ENCODE measurements around the gene RAN.
A peak's percentile ranks its signal among the peaks of the same experiment; 100 is the strongest.

The RAN gene

DNA sequence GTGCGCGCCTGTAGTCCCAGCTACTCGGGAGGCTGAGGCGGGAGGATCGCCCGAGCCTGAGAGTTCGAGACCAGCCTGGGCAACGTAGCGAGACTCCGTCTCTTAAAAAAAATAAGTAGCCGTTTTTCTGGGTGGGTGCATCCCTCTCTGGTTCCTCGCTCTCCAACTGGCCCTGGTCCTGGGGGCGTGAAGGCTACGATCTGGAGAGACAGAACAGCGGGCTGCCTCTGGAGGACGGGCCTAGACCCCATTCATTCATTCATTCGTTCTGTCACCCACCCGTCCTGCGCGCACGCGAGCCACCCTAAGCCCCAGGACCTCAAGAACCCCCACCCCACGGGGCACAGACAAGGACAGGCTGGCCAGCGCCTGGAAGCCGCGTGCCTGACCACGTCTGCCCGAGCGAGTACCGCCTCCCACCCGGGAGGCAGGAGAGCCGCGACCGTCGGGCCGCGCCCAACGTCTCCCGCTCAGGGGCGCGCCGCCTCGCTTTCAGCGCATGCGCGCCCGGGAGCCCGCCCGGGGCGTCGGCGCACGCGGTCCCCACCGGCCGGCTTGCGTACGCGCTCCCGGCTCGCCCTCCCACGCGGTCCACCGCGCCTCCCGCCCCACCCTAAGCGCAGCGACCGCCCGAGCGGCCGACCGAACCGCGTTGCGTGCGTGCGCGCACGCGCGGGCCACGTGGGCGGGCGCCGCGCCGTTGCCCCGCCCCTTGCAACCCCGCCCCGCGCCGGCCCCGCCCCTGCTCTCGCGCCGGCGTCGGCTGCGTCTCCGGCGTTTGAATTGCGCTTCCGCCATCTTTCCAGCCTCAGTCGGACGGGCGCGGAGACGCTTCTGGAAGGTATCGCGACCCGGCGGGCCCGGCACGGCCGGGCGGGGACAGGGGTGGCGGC is at the start of gene RAN:
Gene RAN, plus strand, starts transcription at position 781 of the 893 bp plus-strand sequence. CDS start 528 bp downstream, outside the sequence.
- H3K27ac ChIP-seq = peak within 1 kb of the TSS; percentile 99
- TF ChIP-seq ZFX (IDR thresholded peaks at IDR 0.05) = no peak
- TF ChIP-seq, protein P1, sequence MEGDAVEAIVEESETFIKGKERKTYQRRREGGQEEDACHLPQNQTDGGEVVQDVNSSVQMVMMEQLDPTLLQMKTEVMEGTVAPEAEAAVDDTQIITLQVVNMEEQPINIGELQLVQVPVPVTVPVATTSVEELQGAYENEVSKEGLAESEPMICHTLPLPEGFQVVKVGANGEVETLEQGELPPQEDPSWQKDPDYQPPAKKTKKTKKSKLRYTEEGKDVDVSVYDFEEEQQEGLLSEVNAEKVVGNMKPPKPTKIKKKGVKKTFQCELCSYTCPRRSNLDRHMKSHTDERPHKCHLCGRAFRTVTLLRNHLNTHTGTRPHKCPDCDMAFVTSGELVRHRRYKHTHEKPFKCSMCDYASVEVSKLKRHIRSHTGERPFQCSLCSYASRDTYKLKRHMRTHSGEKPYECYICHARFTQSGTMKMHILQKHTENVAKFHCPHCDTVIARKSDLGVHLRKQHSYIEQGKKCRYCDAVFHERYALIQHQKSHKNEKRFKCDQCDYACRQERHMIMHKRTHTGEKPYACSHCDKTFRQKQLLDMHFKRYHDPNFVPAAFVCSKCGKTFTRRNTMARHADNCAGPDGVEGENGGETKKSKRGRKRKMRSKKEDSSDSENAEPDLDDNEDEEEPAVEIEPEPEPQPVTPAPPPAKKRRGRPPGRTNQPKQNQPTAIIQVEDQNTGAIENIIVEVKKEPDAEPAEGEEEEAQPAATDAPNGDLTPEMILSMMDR (conservative IDR thresholded peaks at IDR 0.05) = no peak

DNA sequence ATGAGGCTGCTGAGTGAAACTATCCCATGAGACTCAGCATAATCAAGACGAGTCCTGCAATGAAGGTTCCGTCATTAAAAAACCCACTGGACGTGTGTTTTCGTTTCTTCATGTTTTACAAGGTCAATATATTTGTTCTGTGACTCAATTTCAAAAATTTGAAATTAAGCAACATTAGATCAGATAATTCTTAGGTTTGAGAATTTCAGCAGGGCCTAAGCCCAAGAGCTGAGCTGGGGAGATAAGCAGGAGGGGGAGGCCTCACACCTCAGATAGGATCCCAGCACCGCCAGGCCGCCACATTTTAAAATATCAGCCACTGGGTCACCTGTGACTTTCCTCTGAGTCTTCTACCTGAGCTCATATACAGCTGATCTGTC is 46.1 kb upstream of the RAN start:
- no peak for TF ChIP-seq ZFX (IDR thresholded peaks at IDR 0.05)
- TF ChIP-seq, protein P1 (conservative IDR thresholded peaks at IDR 0.05) = no peak
- no peak overlapping the region for H3K27ac ChIP-seq

DNA sequence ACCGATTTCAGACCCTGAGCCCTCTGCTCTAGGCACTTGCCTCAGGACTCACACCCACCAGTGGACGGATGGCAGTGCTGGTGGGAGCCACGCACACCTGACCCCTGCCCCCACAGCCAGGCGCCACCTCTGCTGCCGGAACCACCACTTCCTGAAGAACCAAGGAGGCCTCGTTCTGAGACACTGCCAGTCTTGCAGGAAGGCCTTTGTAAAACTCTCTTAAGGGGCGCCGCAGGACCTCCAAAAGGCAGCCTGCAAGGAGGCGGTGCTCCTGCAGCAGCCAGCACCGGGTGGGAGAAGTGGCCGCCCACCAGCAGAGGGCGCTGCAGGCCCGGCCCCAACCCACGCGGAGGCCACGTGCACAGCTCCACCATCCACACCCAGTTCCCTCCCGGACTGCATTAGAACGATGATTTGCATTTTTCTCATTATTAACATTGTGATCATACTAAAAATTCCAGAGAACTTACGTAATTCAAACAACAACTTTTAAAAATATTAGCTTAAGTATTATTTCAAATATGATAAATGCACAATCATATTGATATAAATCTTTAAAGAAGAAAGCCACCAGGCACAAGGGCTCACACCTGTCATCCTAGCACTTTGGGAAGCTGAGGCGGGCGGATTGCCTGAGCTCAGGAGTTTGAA is 45.6 kb upstream of the RAN start:
- no peak overlapping the region for H3K27ac ChIP-seq
- TF ChIP-seq, protein P1 (conservative IDR thresholded peaks at IDR 0.05) = peak; percentile 81
- TF ChIP-seq ZFX (IDR thresholded peaks at IDR 0.05) = no peak

DNA sequence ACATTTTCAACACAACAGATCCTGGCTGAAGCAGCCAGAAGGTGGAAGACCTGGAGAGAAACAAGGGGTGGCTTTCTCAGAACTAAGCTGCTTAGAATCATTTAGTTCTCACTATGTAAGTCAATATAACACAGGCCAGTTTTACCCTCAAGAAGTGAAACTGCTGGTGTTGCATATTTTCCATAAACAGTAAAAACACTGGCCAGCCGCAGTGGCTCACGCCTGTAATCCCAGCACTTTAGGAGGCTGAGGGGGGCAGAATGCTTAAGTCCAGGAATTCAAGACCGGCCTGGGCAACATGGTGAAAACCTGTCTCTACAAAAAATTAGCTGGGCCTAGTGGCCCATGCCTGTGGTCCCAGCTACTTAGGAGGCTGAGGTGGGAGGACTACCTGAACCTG is 44.4 kb upstream of the RAN start:
- no peak overlapping the region for H3K27ac ChIP-seq
- TF ChIP-seq ZFX (IDR thresholded peaks at IDR 0.05) = no peak
- TF ChIP-seq, protein P1 (conservative IDR thresholded peaks at IDR 0.05) = no peak

GRCh38 chr12:130828895-130829294 is 43.0 kb upstream of the RAN start:
- H3K27ac ChIP-seq = no peak overlapping the region
- TF ChIP-seq, protein P1 (conservative IDR thresholded peaks at IDR 0.05) = no peak

DNA sequence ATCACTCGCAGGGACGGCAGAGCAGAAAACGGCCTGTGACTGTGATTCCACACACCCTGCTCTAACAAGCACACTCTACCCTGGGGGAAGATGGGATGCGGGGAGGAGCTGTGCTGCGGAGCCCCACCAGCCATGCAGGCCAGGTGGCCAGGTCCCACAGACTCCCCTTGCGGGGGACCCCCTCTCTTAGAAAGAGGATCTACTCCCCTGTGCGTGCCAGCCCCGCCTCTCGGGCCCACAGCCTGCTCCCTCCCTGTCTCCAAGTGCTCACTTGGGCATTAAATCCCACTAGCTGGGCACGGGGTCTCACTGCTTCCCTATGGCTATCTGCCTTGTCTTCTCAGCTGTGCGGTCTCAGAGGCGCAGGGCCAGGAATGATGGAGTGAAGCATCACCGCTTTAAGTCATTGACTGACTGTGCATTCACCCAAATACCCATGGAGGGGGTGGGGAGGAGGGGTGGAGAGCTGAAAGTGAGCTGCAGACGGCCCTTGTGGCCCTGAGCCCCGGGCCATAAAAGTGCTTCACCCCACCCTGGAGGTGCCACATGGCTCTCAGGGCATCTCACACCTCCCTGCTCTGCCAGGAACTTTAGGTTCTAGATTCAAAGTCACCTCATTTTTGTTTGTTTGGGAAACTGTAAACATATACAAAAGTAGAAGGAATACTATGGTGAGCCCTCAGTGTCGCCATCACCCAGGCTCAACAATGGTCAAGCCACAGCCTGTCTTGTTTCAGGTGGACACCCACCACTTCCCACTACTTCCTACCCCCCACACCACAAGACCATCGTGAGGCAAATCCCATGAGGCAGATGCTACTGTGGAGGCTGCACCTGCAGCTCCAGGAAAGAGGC is 42.2 kb upstream of the RAN start:
- H3K27ac ChIP-seq = no peak overlapping the region
- no peak for TF ChIP-seq ZFX (IDR thresholded peaks at IDR 0.05)
- TF ChIP-seq, protein P1 (conservative IDR thresholded peaks at IDR 0.05) = no peak

Measured in C4-2B (cell line).